HG03025 (cell line): ENCODE results near the gene IRF7.

Experiments
- ATAC-seq: cut with Tn5 transposase; IDR thresholded peaks from one replicate; pipeline ENCODE4 v1.9.1; 2021; ENCODE audit warnings: mild to moderate bottlenecking, moderate library complexity; ENCODE audit not compliant: unreplicated experiment, low FRiP score

Gene IRF7

DNA sequence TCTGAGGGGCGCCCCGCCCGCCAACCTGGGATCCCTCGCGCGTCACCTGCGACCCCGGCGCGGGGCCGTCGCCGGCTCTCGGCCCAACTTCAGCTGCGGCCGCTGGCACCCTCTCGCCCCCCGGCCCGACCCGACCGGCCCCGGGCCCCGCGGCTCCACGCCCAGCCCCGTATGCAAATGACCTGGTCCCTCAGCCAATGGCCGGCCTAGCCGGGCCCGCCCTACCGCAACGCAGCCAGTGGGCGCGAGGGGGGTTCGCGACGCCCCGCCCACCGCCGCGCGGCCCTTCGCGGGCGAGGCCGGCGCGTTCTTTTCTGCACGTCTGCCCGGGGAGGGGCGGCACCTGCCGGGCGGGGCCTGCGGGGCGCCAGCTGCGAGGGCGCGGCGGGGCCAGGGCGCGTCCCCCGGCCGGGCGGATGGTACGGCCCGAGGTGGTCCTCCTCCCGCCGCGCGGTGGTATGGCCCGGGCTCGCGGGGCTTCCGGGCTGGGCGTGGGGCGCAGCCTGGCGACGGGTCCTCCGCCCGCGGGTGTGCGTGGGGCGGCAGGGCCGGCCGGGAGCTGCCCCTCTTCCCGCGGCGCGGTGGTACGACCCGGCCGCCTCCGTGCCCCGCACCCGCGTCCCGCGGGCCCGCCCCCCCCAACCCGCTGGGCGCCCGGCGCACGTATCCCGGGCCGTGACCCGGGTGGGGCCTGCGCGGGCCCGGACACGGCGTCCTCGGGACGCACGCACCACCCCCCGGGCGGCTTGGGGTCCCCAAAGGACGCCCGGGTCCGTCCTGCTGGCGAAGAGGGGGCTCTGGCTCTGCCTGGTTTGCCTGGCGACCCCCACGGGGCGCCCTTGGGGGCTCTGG is 47.2 kb downstream of the IRF7 start:
- peak; percentile 78 for ATAC-seq

DNA sequence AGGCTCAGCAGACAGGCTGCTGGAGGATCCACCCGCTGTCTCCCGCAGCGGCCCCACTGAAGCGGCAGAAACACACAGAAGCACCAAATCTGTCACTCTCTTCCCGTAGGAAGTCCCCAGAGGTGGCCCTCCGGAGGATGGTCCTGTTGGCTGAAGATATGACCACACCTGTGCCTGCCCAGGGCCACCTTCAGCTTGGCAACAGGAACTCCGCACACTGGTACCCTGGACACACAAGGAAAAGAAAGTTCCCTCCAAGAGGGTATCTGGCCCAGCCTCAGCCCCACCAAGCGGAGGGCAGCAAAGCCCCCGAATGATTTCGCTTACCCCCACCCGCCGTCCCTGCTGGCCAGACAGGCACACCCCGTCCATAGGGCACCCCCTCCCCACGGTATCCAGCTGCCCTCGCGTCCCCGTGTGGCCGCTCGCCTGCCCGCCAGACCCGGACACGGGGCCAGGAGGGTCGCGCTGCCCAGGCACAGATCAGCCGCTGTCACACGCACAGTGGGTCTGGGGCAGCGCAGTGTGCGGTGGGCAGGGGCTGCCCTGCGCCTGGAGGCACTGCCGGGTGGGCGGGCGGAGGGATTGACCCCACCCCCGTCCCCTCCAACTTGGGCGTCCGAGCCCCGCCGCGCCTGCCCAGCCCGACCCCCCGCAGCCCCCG is 48.0 kb downstream of the IRF7 start:
- ATAC-seq: no peak

DNA sequence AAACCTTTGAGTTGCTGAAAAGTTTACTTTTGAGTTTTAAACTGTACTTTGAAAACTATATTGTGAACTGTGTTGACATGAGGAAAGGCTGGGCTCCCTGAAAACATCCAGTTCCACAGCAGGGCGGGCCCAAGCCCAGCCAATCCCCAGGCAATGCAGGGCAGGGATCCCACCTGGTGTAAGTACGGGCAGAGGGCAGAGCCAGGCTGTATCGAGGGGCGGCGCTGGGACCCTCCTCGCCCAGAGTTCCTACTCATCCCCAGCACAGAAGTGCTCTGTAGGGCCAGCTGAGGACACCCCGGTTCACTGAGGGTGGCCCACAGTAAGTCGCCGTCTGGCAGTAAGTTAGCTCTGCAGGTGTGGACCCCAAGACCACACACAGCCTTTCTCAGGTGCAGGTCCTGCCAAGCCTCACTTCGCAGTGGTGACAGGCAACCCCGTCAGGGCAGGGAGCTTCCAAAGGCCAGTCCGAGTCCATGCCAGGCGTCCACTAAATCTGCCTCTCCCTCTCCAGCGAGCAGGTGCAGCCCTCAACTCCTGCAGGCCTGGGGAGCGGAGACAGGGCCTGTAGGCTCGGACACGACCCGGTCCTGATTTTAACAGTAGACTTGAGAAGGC is 48.6 kb downstream of the IRF7 start:
- no peak for ATAC-seq

DNA sequence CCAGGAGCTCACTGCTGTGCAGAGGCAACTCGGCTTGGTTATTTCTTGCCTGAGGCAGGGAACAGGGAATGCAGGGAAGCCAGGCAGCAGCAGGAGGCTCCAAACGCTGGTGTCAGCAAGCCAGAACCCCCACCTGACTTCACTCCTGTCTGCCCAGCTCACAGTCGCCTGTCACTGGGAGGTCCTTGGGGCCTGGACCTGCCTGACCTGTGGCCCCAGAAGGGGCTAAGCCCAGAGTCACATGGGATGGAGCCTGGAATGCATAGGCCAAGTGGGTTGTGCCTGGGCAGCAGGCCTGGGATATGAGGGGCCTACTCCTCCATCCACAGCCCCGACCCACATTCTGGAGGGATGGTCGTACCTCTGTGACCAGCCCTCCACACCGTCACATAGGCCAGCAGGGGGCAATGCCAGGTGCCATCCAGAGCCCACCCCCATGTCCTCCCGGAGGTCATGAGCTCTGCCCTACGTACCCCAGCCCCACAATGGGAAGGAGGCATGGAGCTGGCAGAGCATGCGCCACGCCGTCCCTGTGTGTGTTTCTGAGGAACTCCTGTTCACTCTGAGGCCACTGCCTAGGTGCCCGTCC is 49.7 kb downstream of the IRF7 start:
- no peak for ATAC-seq

DNA sequence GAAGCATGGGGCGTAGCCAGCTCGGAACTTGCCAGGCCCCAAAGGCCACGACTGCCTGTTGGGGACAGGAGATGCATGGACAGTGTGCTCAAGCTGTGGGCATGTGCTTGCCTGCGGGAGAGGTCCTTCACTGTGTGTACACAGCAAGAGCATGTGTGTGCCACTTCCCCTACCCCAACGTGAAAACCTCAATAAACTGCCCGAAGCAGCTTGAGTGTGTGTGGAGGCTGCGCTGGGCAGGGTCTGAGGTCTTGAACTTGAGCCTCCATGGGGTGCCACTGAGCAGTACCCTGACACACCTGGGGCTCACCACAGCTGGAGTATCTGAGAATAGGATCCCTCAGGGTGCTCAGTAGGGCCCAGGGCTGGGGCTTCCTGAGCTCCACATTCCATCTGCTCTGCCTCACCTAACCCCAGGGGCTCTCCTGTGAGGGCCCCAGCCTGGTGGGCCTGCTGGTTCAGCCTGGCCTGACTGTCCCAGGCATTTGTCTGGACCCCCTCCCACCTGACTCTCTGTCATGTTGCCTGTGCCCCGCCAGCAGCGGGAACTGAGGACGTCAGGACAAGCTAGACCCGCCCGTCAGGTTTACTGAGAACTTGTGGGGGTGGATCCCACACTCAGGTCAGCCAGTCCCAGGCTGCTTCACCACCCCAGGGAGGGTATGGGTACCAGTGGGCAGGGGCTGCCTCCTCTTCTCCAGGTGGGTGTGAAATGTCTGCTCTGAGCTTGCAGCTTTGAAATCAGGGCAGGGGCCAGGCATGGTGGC is 51.8 kb downstream of the IRF7 start:
- no peak for ATAC-seq

DNA sequence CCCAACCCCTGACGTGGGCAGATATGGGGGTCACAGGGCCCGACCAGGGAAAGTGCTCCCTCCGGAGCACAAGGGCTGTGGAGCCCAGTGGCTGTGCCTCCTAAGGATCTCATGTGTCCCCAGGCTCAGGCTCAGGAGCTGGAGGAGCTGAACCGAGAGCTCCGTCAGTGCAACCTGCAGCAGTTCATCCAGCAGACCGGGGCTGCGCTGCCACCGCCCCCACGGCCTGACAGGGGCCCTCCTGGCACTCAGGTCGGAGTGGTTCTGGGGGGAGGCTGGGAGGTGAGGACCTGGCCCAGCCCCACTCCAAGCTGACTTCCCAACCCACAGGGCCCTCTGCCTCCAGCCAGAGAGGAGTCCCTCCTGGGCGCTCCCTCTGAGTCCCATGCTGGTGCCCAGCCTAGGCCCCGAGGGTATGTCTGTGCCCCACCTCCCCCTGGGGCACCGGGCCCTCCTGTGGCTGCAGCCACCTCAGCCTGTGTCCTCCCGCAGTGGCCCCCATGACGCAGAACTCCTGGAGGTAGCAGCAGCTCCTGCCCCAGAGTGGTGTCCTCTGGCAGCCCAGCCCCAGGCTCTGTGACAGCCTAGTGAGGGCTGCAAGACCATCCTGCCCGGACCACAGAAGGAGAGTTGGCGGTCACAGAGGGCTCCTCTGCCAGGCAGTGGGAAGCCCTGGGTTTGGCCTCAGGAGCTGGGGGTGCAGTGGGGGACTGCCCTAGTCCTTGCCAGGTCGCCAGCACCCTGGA is 52.5 kb downstream of the IRF7 start:
- ATAC-seq: no peak
